ENCODE measurements around the gene LSM3.

Gene LSM3

GRCh38 chr3:14143271-14144225 is 35.1 kb upstream of the LSM3 start:
- DNase-seq (ENCODE audit: low read depth, low spot score): no peak

GRCh38 chr3:14144423-14145075 is 34.1 kb upstream of the LSM3 start:
- DNase-seq (ENCODE audit: low read depth, low spot score): peak; percentile 84

- DNase-seq (ENCODE audit: low read depth, low spot score): no peak
Observed at GRCh38 chr3:14145236-14145635, 33.4 kb upstream of the LSM3 start.

- no peak for DNase-seq (ENCODE audit: low read depth, low spot score)
Observed at GRCh38 chr3:14145670-14146380, 32.8 kb upstream of the LSM3 start.

GRCh38 chr3:14146381-14147065 is 32.1 kb upstream of the LSM3 start:
- no peak for DNase-seq (ENCODE audit: low read depth, low spot score)

GRCh38 chr3:14147066-14147435 is 31.6 kb upstream of the LSM3 start:
- no peak for DNase-seq (ENCODE audit: low read depth, low spot score)

GRCh38 chr3:14147617-14148016 is 31.0 kb upstream of the LSM3 start:
- DNase-seq (ENCODE audit: low read depth, low spot score): no peak

- no peak for DNase-seq (ENCODE audit: low read depth, low spot score)
Observed at GRCh38 chr3:14148041-14148985, 30.3 kb upstream of the LSM3 start.

- no peak for DNase-seq (ENCODE audit: low read depth, low spot score)
Observed at GRCh38 chr3:14150078-14150477, 28.5 kb upstream of the LSM3 start.

GRCh38 chr3:14150491-14151230 is 28.0 kb upstream of the LSM3 start:
- no peak for DNase-seq (ENCODE audit: low read depth, low spot score)

- DNase-seq (ENCODE audit: low read depth, low spot score): no peak
Observed at GRCh38 chr3:14151471-14152083, 27.0 kb upstream of the LSM3 start.

- DNase-seq (ENCODE audit: low read depth, low spot score): no peak
Observed at GRCh38 chr3:14152233-14152962, 26.2 kb upstream of the LSM3 start.

- DNase-seq (ENCODE audit: low read depth, low spot score): no peak
Observed at GRCh38 chr3:14152963-14153355, 25.7 kb upstream of the LSM3 start.

- DNase-seq (ENCODE audit: low read depth, low spot score): no peak
Observed at GRCh38 chr3:14153663-14154062, 25.0 kb upstream of the LSM3 start.

GRCh38 chr3:14154276-14154675 is 24.3 kb upstream of the LSM3 start:
- DNase-seq (ENCODE audit: low read depth, low spot score): no peak

- DNase-seq (ENCODE audit: low read depth, low spot score): no peak
Observed at GRCh38 chr3:14154895-14155440, 23.6 kb upstream of the LSM3 start.

- no peak for DNase-seq (ENCODE audit: low read depth, low spot score)
Observed at GRCh38 chr3:14156201-14156600, 22.4 kb upstream of the LSM3 start.

- DNase-seq (ENCODE audit: low read depth, low spot score): no peak
Observed at GRCh38 chr3:14156843-14157561, 21.6 kb upstream of the LSM3 start.
